NCI-H1930 (cell line): ENCODE results near the gene AMER2.

Experiments used
- DNase-seq, 2 experiments: peaks; one replicate each; lab custom pipeline; 2025; lab: John Stamatoyannopoulos, UW

AMER2 gene

GRCh38 chr13:25149711-25150110, 22.4 kb downstream of the AMER2 start:
- no peak for DNase-seq

GRCh38 chr13:25148402-25148771, 23.7 kb downstream of the AMER2 start:
- no peak for DNase-seq

- no peak for DNase-seq
Observed at GRCh38 chr13:25147638-25148401, 24.3 kb downstream of the AMER2 start.

GRCh38 chr13:25143706-25144105, 28.4 kb downstream of the AMER2 start:
- DNase-seq: no peak

- no peak for DNase-seq
Observed at GRCh38 chr13:25141042-25141441, 31.0 kb downstream of the AMER2 start.

- no peak for DNase-seq
Observed at GRCh38 chr13:25137788-25138115, 34.3 kb downstream of the AMER2 start.

- peak; percentile 62 to 79 for DNase-seq
Observed at GRCh38 chr13:25136880-25137787, 35.0 kb downstream of the AMER2 start.

- DNase-seq: no peak
Observed at GRCh38 chr13:25135896-25136295, 36.2 kb downstream of the AMER2 start.

- no peak for DNase-seq
Observed at GRCh38 chr13:25132751-25133390, 39.2 kb downstream of the AMER2 start.

- DNase-seq: no peak
Observed at GRCh38 chr13:25131881-25132420, 40.1 kb downstream of the AMER2 start.

GRCh38 chr13:25130944-25131343, 41.1 kb downstream of the AMER2 start:
- DNase-seq: no peak

- no peak for DNase-seq
Observed at GRCh38 chr13:25118378-25118905, 53.6 kb downstream of the AMER2 start.

GRCh38 chr13:25117312-25117711, 54.8 kb downstream of the AMER2 start:
- no peak for DNase-seq

GRCh38 chr13:25116044-25116443, 56.0 kb downstream of the AMER2 start:
- no peak for DNase-seq

- DNase-seq: peak; percentile 46 to 72
Observed at GRCh38 chr13:25114220-25114619, 57.9 kb downstream of the AMER2 start.

- no peak for DNase-seq
Observed at GRCh38 chr13:25112695-25113255, 59.3 kb downstream of the AMER2 start.
